PFSK-1 (cell line): Measurements from ENCODE around the gene KDM4C.

Experiments used
- POLR2AphosphoS5 ChIP-seq: IDR thresholded peaks from 2 replicates; pipeline ENCODE4 v1.6.1; 2012; ENCODE audit warnings: low read depth, mild to moderate bottlenecking, control low read depth, low read length, moderate library complexity
- REST ChIP-seq, 2 experiments: IDR thresholded peaks; 2 replicates each; pipeline versions ENCODE4 v1.6.1 to v1.8.0; 2011 to 2012; ENCODE audit warnings: low read depth in 2 of 2, low read length in 2 of 2, control low read depth in 1 of 2, inconsistent platforms in 1 of 2, mild to moderate bottlenecking in 1 of 2, moderate library complexity in 1 of 2; ENCODE audit not compliant: insufficient read depth in 1 of 2
- SIN3A ChIP-seq: IDR thresholded peaks from 2 replicates; pipeline ENCODE4 v1.6.1; 2012; ENCODE audit warnings: mild to moderate bottlenecking, low read length, moderate library complexity, borderline replicate concordance; ENCODE audit not compliant: insufficient read depth
- TAF1 ChIP-seq: IDR thresholded peaks from 2 replicates; pipeline ENCODE4 v1.6.1; 2012; ENCODE audit warnings: low read length, control low read depth, borderline replicate concordance; ENCODE audit not compliant: insufficient read depth

- TF ChIP-seq POLR2AphosphoS5, result no peak
- TF ChIP-seq TAF1, result no peak
- TF ChIP-seq REST (IDR thresholded peaks at IDR 0.05; ENCODE audit: insufficient read depth in 1 of 2, low read depth in 2 of 2, low read length in 2 of 2), result no peak
- TF ChIP-seq SIN3A, result no peak
Observed at GRCh38 chr9:7154003-7154619, 396.3 kb downstream of the KDM4C start.
